GM19395 (cell line): ENCODE results near the gene COL9A3.
A peak's percentile ranks its signal among the peaks of the same experiment; 100 is the strongest.

Source experiments
- ATAC-seq: cut with Tn5 transposase; IDR thresholded peaks from one replicate; pipeline ENCODE4 v1.9.1; 2021; ENCODE audit warnings: mild to moderate bottlenecking, moderate library complexity; ENCODE audit not compliant: unreplicated experiment

COL9A3 gene

GRCh38 chr20:62822239-62822787 lies 5.5 kb downstream of the COL9A3 start:
- no peak for ATAC-seq

- ATAC-seq = no peak
These were observed 6.2 kb downstream of the COL9A3 start for GRCh38 chr20:62822788-62823651.

- ATAC-seq = no peak
These were observed 7.0 kb downstream of the COL9A3 start for GRCh38 chr20:62823688-62824475.

DNA sequence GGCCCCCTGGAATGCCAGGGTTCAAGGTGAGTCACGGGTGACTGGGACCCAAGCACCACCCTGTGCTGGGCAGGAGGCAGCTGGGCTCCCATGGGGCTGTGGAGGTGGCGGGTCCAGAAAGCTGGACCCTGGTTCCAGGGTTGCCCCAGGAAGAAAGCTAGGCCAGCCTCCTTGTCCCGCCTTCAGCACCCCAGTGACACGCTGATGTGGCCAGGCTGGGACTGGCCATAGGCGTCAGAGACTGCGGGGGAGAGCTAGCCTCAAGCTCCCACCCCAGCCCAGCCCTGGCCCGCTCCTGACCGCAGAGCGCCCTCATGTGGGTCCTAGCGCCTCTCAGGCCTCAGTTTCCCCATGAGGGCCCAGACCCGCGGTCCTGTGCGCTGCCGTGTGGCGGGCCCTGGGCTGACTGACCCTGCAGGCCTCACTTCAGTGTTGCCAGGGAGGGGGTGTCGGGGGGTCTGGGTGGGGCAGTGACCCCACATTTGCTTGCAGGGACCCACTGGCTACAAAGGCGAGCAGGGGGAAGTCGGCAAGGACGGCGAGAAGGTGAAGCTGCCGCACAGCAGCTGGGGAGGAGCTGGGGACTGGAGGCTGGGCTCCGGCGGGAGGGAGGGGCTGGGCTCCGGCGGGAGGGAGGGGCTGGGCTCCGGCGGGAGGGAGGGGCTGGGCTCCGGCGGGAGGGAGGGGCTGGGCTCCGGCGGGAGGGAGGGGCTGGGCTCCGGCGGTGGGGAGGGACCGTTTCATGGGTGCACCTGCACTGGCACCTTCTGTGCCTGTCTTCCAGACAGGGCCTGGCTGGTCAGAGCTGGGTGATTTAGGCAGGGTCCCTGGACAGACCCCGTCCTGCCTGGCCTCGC lies 7.9 kb downstream of the COL9A3 start:
- no peak for ATAC-seq

DNA sequence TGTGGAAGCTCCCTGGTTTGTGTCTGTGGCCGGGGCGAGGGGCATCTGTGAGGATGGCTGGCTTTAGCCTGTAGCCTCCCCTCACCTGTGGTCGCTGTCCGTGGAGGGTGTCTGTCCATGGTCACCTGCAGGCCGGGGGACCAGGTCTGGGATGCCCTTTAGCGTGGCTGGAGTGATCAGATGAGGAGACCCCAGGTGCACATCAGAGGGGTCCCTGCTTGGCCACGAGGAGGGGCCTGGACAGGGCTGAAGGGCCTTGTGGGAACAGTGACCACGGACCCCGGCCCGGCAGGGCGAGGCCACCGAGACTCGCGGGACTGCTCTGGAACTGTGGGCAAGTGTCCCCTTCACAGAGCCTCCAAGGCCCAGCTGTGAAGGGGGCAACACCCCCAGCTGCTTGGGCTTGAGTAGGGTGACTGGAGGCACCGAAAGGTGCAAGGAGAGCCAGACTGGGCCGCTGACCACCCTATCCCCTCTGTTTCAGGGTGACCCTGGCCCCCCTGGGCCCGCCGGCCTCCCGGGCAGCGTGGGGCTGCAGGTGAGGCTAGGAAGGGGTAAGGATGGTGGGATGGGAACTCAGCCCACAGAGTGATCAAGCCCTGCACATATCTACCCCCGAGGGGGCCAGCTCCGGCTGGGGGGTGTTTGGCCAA lies 8.6 kb downstream of the COL9A3 start:
- ATAC-seq = no peak

DNA sequence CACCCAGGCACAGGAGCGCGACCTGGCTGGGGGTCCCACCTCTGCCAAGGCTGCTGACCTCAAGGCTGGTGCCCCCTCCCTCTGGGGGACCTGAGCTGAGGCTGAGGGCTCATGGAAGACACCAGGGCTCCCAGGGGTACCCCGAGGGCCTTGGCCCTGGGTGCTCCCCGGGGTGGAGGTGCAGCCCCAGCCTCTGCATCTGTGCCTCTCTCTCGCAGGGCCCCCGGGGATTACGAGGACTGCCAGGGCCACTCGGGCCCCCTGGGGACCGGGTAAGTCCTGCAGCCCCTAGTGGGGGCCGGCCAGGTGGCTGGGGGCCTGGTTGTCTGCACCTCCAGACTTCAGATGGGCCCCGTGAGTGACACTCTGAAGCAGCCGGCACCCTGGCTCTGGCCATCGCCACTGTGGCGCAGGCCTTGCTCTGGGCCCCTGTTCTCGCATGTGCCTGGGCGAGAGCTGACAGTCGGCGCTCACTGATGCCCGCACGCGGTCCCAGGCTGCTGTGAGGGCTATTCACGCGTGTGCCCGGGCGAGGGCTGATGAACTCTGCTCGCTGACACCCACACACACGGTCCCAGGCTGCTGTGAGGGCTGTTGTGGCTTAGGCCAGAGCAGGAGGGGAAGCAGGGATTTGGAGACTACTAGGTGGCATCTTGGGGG lies 9.3 kb downstream of the COL9A3 start:
- no peak for ATAC-seq

DNA sequence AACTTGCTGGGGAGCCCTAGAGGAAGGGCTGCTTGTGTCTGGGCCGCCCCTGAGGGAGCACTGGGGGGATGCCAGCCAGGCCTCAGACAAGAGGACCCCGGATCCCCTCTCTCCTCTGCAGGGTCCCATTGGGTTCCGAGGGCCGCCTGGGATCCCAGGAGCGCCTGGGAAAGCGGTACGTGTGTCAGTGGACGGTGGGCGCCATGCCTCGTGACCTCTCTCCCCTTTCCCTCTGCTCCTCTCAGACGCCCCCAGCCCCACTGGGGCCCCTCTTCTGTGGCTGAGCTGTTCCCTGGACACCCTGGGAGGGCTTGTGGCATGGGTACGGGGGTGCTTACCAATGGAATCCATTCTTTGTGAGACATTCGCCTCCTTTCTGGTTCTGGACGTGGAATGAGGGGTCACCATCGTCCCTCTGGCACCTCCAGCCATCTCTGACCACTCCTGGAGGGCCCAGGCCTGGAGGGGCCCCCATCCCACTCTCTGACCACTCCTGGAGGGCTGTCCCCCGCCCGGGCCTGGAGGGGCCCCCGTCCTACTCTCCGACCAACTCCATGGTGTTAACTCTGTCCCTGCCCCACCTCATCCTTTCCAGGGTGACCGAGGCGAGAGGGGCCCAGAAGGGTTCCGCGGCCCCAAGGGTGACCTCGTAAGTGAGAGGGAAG lies 9.9 kb downstream of the COL9A3 start:
- ATAC-seq = no peak

- ATAC-seq = no peak
These were observed 10.6 kb downstream of the COL9A3 start for GRCh38 chr20:62827311-62828038.

- ATAC-seq = no peak
These were observed 11.2 kb downstream of the COL9A3 start for GRCh38 chr20:62828051-62828450.

DNA sequence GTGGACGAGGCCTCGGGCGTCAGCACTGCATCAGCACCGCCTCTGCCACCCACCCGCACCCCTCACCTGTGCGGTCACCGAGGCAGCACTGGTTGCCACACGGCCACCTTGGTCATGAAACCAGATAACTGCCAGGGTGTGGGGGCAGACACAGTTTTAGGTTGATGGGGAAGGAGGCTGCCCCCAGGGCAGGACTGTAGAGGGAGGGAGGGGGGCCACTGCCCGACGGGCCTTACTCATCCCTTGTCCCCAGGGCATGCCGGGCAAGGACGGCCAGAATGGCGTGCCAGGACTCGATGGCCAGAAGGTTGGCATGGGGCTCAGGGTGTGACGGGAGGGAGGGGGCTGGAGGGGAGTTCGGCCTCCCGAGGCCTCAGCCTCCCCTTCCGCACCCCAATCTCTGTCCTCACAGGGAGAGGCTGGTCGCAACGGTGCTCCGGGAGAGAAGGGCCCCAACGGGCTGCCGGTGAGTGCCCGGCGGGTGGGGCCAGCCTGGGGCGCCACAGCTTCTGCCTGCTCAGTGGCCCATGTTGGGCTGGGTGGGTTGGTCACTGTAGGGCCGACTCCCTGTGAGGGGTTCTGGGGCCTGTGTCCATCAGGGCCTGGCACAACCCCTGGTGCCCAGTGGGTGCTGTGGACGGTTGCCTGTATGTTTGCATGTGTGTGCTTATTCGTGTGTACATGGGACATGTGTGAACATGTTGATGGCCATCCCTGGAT lies 11.8 kb downstream of the COL9A3 start:
- no peak for ATAC-seq

GRCh38 chr20:62829231-62830230 lies 12.7 kb downstream of the COL9A3 start:
- ATAC-seq = no peak

DNA sequence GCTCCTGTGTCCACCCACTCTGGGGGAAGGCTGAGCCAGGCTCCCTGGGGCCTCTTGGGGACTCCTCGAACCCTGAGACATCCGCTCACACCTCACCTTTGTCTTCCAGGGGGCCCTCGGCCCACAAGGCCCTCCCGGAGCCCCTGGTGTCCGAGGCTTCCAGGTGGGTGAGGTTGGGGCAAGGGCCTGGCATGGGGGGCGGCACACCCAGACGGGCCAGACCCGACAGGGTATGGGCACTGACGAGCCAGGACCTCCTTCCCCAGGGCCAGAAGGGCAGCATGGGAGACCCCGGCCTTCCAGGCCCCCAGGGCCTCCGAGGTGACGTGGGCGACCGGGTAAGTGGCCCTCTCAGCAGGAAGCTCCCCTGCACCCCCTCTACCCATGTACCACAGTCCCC lies 13.4 kb downstream of the COL9A3 start:
- ATAC-seq = no peak

- ATAC-seq = no peak
These were observed 14.0 kb downstream of the COL9A3 start for GRCh38 chr20:62830821-62831220.

GRCh38 chr20:62831361-62831788 lies 14.5 kb downstream of the COL9A3 start:
- ATAC-seq = no peak

GRCh38 chr20:62831854-62832211 lies 15.0 kb downstream of the COL9A3 start:
- no peak for ATAC-seq

DNA sequence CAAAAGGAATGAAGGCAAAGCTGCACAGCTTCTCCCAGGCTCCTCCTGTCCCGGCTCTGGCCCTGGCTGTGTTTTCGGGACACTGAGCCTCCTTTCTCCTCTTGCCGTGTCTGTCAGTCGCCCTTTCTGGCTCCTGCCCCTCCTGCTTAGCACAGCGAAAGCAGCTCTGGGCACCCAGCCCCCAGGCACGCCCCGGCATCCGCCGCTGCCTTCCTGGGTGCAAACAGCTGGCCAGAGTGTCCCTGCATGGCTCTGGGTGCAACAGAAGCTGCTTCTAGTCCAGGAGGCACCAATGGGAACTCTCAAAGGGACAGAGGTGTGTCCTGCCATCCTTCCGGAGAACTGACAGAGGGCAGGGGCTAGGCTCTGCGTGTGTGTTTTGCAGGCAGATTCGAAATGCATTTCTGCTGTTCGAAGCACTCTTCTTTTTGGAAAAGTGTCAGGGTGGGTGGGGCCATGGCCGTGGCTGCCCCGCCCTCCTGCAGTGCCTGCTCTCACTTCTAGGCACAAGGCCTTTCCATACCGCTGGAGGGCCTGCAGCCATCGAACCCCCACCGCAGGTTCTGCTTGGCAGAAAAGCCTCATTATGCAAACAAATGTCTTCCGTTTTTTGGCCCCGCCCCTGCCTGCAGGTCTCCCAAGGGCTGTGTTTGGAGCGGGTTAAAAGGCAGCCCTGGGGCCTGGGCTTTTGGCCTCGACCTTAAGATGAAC lies 15.5 kb downstream of the COL9A3 start:
- peak; percentile 71 for ATAC-seq
